Stimulated activated memory B cell treated with anti-CD40 and anti-IgM and Interleukin-4, amounts not matched to agents 10 μg/mL and 1 μg/mL and 100 μg/mL, for 72 hours (primary cell): ENCODE data around the gene PHLDA1.

Experiments
- ATAC-seq: fragments of 150-1000 bp; cut with Tn5 transposase; 2 replicates; pipeline ENCODE4 v1.10.0; 2021
- H3K27ac Mint-ChIP-seq: one replicate; pipeline ENCODE4 v1.8.0; 2022; ENCODE audit warnings: mild to moderate bottlenecking, mixed read lengths
- H3K27me3 Mint-ChIP-seq: one replicate; pipeline ENCODE4 v1.8.0; 2022; ENCODE audit warnings: mixed read lengths
- H3K36me3 Mint-ChIP-seq: one replicate; pipeline ENCODE4 v1.8.0; 2022; ENCODE audit warnings: mixed read lengths
- H3K4me1 Mint-ChIP-seq: one replicate; pipeline ENCODE4 v1.8.0; 2022; ENCODE audit warnings: mixed read lengths
- H3K4me3 Mint-ChIP-seq: one replicate; pipeline ENCODE4 v1.8.0; 2022; ENCODE audit warnings: mild to moderate bottlenecking, moderate library complexity, mixed read lengths
- H3K9me3 Mint-ChIP-seq: one replicate; pipeline ENCODE4 v1.8.0; 2022; ENCODE audit warnings: mixed read lengths

The PHLDA1 gene

GRCh38 chr12:76047742-76048141 lies 16.2 kb upstream of the PHLDA1 start:
- Mint-ChIP-seq H3K27ac (no peak overlapping the region), H3K4me1 (no peaks in the 10 kb centered on the region), H3K4me3 (no peak overlapping the region), H3K9me3 (no peaks in the 10 kb centered on the region), H3K27me3 (no peaks in the 10 kb centered on the region), H3K36me3 (peaks cover 38% of the 10 kb centered on the region)
- ATAC-seq = no peak

- no peak overlapping the region for H3K27ac Mint-ChIP-seq
- no peaks in the 10 kb centered on the region for H3K27me3 Mint-ChIP-seq
- H3K4me1 Mint-ChIP-seq = no peaks in the 10 kb centered on the region
- no peak for ATAC-seq
- H3K4me3 Mint-ChIP-seq = no peak overlapping the region
- H3K9me3 Mint-ChIP-seq = no peaks in the 10 kb centered on the region
- H3K36me3 Mint-ChIP-seq = peaks cover 31% of the 10 kb centered on the region
Observed at GRCh38 chr12:76047060-76047459, 15.5 kb upstream of the PHLDA1 start.

- Mint-ChIP-seq H3K27me3 (no peaks in the 10 kb centered on the region), H3K36me3 (peaks cover 14% of the 10 kb centered on the region), H3K4me1 (no peaks in the 10 kb centered on the region), H3K27ac (no peak overlapping the region), H3K4me3 (no peak overlapping the region), H3K9me3 (no peaks in the 10 kb centered on the region)
- ATAC-seq = no peak
Observed at GRCh38 chr12:76043377-76043776, 11.8 kb upstream of the PHLDA1 start.

- Mint-ChIP-seq H3K4me1 (peaks cover 7% of the 10 kb centered on the region), H3K4me3 (no peak overlapping the region), H3K27ac (no peak overlapping the region), H3K27me3 (no peaks in the 10 kb centered on the region), H3K36me3 (peaks cover 14% of the 10 kb centered on the region), H3K9me3 (no peaks in the 10 kb centered on the region)
- no peak for ATAC-seq
Observed at GRCh38 chr12:76042147-76042546, 10.6 kb upstream of the PHLDA1 start.

- Mint-ChIP-seq H3K27me3 (no peaks in the 10 kb centered on the region), H3K4me1 (peaks cover 7% of the 10 kb centered on the region), H3K27ac (no peak overlapping the region), H3K9me3 (no peaks in the 10 kb centered on the region), H3K4me3 (no peak overlapping the region), H3K36me3 (peaks cover 9% of the 10 kb centered on the region)
- no peak for ATAC-seq
Observed at GRCh38 chr12:76041406-76041805, 9.8 kb upstream of the PHLDA1 start.

GRCh38 chr12:76040461-76040860 lies 8.9 kb upstream of the PHLDA1 start:
- H3K27ac Mint-ChIP-seq = no peak overlapping the region
- ATAC-seq = no peak

GRCh38 chr12:76038176-76038575 lies 6.6 kb upstream of the PHLDA1 start:
- peaks cover 7% of the 10 kb centered on the region for H3K4me1 Mint-ChIP-seq

More at GRCh38 chr12:76040461-76040860, 8.9 kb upstream of the PHLDA1 start:
- Mint-ChIP-seq H3K4me1 (peaks cover 7% of the 10 kb centered on the region), H3K36me3 (peaks cover 8% of the 10 kb centered on the region), H3K4me3 (no peak overlapping the region), H3K9me3 (no peaks in the 10 kb centered on the region), H3K27me3 (no peaks in the 10 kb centered on the region)

GRCh38 chr12:76037130-76038103 lies 5.8 kb upstream of the PHLDA1 start:
- Mint-ChIP-seq H3K27ac (no peak overlapping the region), H3K27me3 (no peaks in the 10 kb centered on the region), H3K9me3 (no peaks in the 10 kb centered on the region), H3K36me3 (no peaks in the 10 kb centered on the region), H3K4me1 (peaks cover 12% of the 10 kb centered on the region), H3K4me3 (no peak overlapping the region)
- peak; percentile 75 for ATAC-seq

More at GRCh38 chr12:76038176-76038575, 6.6 kb upstream of the PHLDA1 start:
- no peaks in the 10 kb centered on the region for H3K36me3 Mint-ChIP-seq
- H3K4me3 Mint-ChIP-seq = no peak overlapping the region
- H3K27ac Mint-ChIP-seq = no peak overlapping the region
- H3K9me3 Mint-ChIP-seq = no peaks in the 10 kb centered on the region
- H3K27me3 Mint-ChIP-seq = no peaks in the 10 kb centered on the region
- no peak for ATAC-seq

- H3K9me3 Mint-ChIP-seq = no peaks in the 10 kb centered on the region
- H3K27ac Mint-ChIP-seq = no peak overlapping the region
- H3K4me3 Mint-ChIP-seq = no peak overlapping the region
- H3K27me3 Mint-ChIP-seq = no peaks in the 10 kb centered on the region
- H3K36me3 Mint-ChIP-seq = no peaks in the 10 kb centered on the region
- no peak for ATAC-seq
- H3K4me1 Mint-ChIP-seq = peaks cover 29% of the 10 kb centered on the region
Observed at GRCh38 chr12:76035045-76035444, 3.5 kb upstream of the PHLDA1 start.

- H3K4me1 Mint-ChIP-seq = peaks cover 32% of the 10 kb centered on the region
- no peak for ATAC-seq
- H3K9me3 Mint-ChIP-seq = no peaks in the 10 kb centered on the region
- peak overlapping the region; percentile 90 for H3K27ac Mint-ChIP-seq
- H3K27me3 Mint-ChIP-seq = no peaks in the 10 kb centered on the region
- no peak overlapping the region for H3K4me3 Mint-ChIP-seq
- no peaks in the 10 kb centered on the region for H3K36me3 Mint-ChIP-seq
Observed at GRCh38 chr12:76033081-76034011, 1.8 kb upstream of the PHLDA1 start.

GRCh38 chr12:76032043-76032981 lies 736 bp upstream of the PHLDA1 start:
- peaks cover 26% of the 10 kb centered on the region for H3K4me1 Mint-ChIP-seq
- H3K4me3 Mint-ChIP-seq = peak overlapping the region; percentile 88
- H3K27ac Mint-ChIP-seq = peak overlapping the region; percentile 90
- H3K36me3 Mint-ChIP-seq = no peaks in the 10 kb centered on the region
- peak; percentile 61 for ATAC-seq
- H3K9me3 Mint-ChIP-seq = no peaks in the 10 kb centered on the region
- no peaks in the 10 kb centered on the region for H3K27me3 Mint-ChIP-seq

- Mint-ChIP-seq H3K9me3 (no peaks in the 10 kb centered on the region), H3K36me3 (no peaks in the 10 kb centered on the region), H3K4me1 (peaks cover 24% of the 10 kb centered on the region), H3K27ac (peak overlapping the region; percentile 90), H3K27me3 (no peaks in the 10 kb centered on the region), H3K4me3 (peak overlapping the region; percentile 88)
- no peak for ATAC-seq
Observed at GRCh38 chr12:76031081-76031413, 529 bp downstream of the PHLDA1 start.

- Mint-ChIP-seq H3K9me3 (no peaks in the 10 kb centered on the region), H3K4me1 (peaks cover 24% of the 10 kb centered on the region), H3K36me3 (no peaks in the 10 kb centered on the region), H3K27ac (peak overlapping the region; percentile 90), H3K27me3 (no peaks in the 10 kb centered on the region), H3K4me3 (peak overlapping the region; percentile 88)
- ATAC-seq = peak; percentile 9
Observed at GRCh38 chr12:76030341-76031080, 1.1 kb downstream of the PHLDA1 start.

- Mint-ChIP-seq H3K9me3 (no peaks in the 10 kb centered on the region), H3K27me3 (no peaks in the 10 kb centered on the region), H3K4me3 (peak overlapping the region; percentile 88), H3K36me3 (no peaks in the 10 kb centered on the region), H3K27ac (peak overlapping the region; percentile 90), H3K4me1 (peaks cover 24% of the 10 kb centered on the region)
- ATAC-seq = no peak
Observed at GRCh38 chr12:76029982-76030340, 1.6 kb downstream of the PHLDA1 start.
